ENCODE results near the gene TTC23.

DNA sequence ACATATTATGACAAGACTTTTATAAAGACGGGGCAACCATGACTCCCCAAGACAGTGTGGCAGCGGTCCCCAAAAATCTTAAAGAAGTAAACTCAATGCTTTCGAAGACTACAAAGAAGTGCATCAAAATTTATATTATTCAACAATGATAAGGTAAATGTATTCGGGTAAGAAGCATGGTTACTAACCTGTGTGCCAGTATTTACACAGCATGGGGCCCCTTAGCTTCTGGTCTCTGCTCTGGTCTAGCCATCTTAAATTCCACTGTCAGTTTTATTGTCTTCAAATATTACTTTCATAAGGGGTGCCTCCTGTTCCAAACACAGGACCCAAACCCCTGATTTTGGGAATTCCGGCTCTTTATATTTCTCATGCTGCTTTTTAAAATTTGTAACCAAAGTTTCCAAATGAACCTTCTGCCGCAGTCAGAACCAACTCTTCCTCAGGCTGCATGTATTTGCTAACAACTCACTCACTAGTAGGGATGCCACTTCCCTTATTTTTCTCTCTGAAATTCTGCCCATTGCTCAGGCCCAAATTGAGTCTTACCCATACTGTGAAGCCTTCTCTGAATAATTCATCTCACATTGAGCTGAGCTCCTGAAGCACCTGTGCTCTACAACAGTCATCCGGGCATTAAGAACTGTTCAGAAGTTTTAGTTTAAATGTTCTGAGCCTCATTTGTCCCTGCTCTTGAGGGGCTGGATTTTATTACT is 1.2 kb downstream of the TTC23 start:
- TF ChIP-seq CTCF (conservative IDR thresholded peaks at IDR 0.05; ENCODE audit: low read depth, low read length) (no peak), EZH2 (IDR thresholded peaks at IDR 0.05; ENCODE audit: borderline replicate concordance, low read depth, low read length, poor library complexity, severe bottlenecking) (no peak)
